Stimulated activated naive CD8-positive, alpha-beta T cell treated with anti-CD3 and anti-CD28 coated beads, Interleukin-15, amount 100 ng/mL, for 72 hours (primary cell): ENCODE results near the gene BNIP5.

Source experiments
- ATAC-seq: fragments of 150-1000 bp; cut with Tn5 transposase; 2 replicates; pipeline ENCODE4 v1.10.0; 2021; ENCODE audit warnings: mild to moderate bottlenecking, moderate library complexity
- DNase-seq, 2 donors: peaks; one replicate each; pipeline ENCODE4 v3.0.0; 2021 to 2022
- H3K27ac Mint-ChIP-seq, 2 donors: one replicate each; pipeline ENCODE4 v1.8.0; 2022; ENCODE audit warnings: mild to moderate bottlenecking in 2 of 2, mixed read lengths in 2 of 2, moderate library complexity in 2 of 2
- H3K27me3 Mint-ChIP-seq: one replicate; pipeline ENCODE4 v1.8.0; 2022; ENCODE audit warnings: mixed read lengths
- H3K4me1 Mint-ChIP-seq: one replicate; pipeline ENCODE4 v1.8.0; 2022; ENCODE audit warnings: mild to moderate bottlenecking, mixed read lengths
- H3K4me3 Mint-ChIP-seq, 2 donors: one replicate each; pipeline ENCODE4 v1.8.0; 2022; ENCODE audit warnings: mild to moderate bottlenecking in 2 of 2, mixed read lengths in 2 of 2, moderate library complexity in 1 of 2
- H3K9me3 Mint-ChIP-seq, 2 donors: one replicate each; pipeline ENCODE4 v1.8.0; 2022; ENCODE audit warnings: mixed read lengths in 2 of 2

BNIP5 gene

DNA sequence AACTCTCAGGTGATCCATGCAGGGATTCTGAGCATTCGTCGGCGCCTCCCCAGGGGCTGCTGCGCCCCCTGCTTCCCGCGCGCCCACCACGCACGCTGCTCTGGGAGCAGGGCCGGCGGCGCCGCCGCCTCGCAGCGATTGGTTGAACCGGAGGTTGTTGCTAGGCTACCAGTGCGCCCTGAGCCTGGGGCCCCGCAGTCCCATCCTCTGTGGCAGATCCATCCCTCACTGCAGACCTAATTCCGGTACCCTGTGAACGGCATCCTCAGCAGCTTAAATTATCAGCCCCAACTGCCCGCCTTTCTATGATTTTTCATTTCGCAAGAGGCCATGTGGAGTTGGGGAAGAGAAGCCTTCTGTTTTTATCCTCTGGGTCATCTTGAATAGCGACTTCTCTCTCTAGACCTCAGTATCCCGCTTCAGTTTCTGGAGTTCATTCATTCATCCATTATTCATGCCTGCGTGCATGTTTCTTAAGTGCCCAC, 51.5 kb downstream of the BNIP5 start:
- no peak overlapping the region for H3K4me3 Mint-ChIP-seq
- H3K27ac Mint-ChIP-seq: no peak overlapping the region
- peaks cover 61% of the 10 kb centered on the region for H3K27me3 Mint-ChIP-seq
- no peaks in the 10 kb centered on the region for H3K9me3 Mint-ChIP-seq
- H3K4me1 Mint-ChIP-seq: peaks cover 6% of the 10 kb centered on the region
- ATAC-seq: no peak
- no peak for DNase-seq

DNA sequence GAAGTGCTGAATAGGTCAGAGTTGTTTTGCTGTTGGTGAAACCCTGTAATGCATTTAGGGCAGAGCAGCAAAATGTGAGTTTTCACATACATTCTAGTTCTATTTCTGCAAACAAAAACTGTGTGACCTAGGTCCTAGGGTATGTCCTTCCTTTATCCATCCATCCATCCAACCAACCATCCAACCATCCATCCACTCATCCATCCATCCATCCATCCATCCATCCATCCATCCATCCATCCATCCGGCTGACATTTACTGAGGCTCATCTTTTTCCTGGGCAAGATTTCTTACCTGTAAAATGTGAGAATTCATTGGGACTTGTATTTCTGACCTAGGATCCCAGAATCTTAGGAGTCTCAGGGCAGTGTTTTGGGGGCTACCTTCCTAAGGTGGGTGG, 52.3 kb downstream of the BNIP5 start:
- DNase-seq: no peak
- no peak for ATAC-seq
- no peak overlapping the region for H3K27ac Mint-ChIP-seq
- H3K4me3 Mint-ChIP-seq: no peak overlapping the region
- peaks cover 62% of the 10 kb centered on the region for H3K27me3 Mint-ChIP-seq
- H3K9me3 Mint-ChIP-seq: no peaks in the 10 kb centered on the region
- peaks cover 6% of the 10 kb centered on the region for H3K4me1 Mint-ChIP-seq

DNA sequence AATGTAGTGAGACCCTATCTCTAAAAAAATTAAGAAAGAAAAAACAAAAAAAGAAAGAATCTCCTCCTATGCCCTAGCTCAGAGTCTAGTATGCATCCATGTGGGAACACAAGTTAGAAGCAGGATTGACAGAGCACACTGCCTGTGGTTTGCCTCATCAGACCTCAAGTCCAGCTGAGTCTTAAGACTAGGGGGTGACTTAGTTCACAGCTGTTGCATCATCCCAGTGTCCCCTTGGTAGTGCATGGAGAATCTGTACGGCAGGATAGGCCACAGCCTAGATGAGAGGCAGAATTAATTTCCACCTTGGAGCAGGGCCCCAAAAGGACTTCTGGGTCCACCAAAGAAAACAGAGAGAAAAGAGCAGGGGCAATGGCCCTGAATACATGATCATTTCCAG, 53.1 kb downstream of the BNIP5 start:
- peaks cover 6% of the 10 kb centered on the region for H3K4me1 Mint-ChIP-seq
- H3K27me3 Mint-ChIP-seq: peaks cover 68% of the 10 kb centered on the region
- no peak for DNase-seq
- ATAC-seq: no peak
- H3K27ac Mint-ChIP-seq: peak overlapping the region in 1 of 2 donors; percentile 65
- H3K4me3 Mint-ChIP-seq: no peak overlapping the region
- H3K9me3 Mint-ChIP-seq: no peaks in the 10 kb centered on the region

DNA sequence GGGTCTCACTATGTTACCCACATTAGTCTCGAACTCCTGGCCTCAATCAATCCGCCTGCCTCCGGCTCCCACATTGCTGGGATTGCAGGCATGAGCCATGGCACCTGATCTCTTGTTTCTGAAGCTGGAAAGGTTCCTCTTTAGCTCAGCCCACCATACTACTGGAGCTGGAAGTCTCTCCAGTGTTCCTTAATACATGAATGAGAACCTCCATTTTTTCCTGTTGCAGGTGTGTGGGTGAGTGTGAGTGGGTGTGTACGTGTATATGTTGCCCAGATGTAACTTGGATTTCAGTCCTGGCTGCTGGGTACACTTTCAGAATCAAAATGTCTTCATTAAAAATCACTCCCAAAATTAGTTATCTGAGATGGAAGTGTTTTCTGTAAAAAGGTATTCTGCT, 55.7 kb downstream of the BNIP5 start:
- H3K4me1 Mint-ChIP-seq: no peaks in the 10 kb centered on the region
- no peak for ATAC-seq
- no peak overlapping the region for H3K4me3 Mint-ChIP-seq
- no peak overlapping the region for H3K27ac Mint-ChIP-seq
- H3K27me3 Mint-ChIP-seq: peaks cover 66% of the 10 kb centered on the region
- no peak for DNase-seq
- no peaks in the 10 kb centered on the region for H3K9me3 Mint-ChIP-seq

DNA sequence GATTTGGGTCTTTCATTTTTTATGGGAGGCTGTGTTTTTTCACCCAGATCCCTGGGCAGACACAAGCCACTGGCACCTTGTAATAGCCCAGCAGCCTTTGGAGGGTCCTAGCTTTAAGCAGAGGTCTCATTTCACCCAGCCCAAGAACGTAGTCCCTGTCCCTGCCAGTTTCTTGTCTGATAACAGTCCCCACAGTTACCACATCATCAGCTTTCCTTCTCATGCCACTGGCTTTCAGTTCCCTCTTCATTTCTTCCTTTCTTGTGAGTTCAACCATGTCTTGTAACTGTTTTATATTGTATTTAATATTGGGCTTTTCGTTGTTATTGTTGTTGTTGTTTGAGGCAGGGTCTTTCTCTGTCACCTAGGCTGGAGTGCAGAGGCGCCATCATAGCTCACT, 56.2 kb downstream of the BNIP5 start:
- Mint-ChIP-seq H3K9me3 (no peaks in the 10 kb centered on the region), H3K27ac (no peak overlapping the region), H3K27me3 (peaks cover 60% of the 10 kb centered on the region), H3K4me3 (no peak overlapping the region), H3K4me1 (no peaks in the 10 kb centered on the region)
- no peak for DNase-seq
- no peak for ATAC-seq

DNA sequence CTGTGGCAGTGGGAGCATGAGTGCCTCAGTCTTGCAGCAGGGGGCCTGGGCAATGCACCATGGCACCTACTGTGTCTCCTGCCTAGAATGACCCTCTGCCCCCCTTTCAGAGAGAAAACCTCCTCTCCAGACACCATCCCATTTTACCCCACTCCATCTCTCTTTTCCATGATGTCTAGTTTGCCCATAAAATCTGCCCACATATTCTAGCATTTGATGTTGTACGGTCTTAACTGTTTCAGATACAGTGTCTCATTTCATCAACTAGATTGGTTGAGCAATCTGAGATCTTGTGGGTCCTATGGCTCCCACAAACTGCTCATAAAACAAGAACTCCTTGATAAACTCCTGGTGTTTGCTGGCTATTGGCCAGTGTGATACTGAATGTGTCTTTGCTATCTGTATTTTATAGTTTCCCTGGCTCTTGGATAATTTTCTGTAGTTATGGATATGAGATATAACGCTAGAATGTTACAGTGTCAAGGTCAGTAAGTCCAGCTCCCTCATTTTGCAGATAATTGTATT, 58.7 kb downstream of the BNIP5 start:
- H3K27me3 Mint-ChIP-seq: peaks cover 36% of the 10 kb centered on the region
- H3K4me3 Mint-ChIP-seq: no peak overlapping the region

DNA sequence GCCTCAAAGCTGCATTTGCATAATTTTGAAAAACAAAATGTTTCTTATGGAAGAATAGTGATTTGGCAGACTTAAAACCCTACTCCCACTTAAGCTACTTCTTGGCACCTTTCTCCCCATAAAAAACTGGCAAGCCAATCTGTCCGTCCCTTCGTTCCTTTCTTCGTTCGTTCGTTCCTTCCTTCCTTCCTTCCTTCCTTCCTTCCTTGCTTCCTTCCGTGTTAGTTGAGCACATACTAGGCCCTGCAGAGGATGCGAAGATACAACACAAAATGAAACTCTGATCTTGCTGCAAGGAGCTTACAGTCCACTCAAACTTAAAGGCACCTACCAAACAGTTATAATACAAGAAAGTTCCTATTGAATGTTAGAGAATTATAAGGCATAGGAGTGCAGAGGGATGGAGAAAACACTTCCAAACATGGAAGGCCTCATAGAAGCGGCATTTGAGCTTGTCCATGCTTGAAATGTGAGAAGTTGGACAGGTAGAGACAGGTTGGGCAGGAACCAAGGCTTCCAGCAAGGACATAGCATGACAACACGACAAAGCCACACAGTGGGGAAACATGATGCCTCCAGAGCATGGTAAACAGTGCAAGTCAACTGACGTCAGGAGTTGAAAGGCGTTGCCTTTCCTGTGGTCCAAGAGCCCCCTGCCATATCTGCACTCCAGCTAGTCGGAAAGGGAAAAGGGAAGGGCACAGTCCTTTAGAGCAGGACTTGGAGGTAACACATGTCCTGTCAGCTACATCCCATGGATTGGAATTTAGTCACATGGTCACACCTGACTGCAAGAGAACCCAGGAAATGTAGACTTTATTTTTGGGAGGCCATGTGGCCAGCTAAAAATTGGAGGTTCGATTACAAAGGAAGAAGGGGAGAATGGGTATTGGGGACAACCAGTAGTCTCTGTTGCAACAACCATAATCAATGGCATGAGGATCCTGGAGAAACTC, 59.8 kb downstream of the BNIP5 start:
- no peaks in the 10 kb centered on the region for H3K9me3 Mint-ChIP-seq
- ATAC-seq (no peak), DNase-seq (no peak)
- no peaks in the 10 kb centered on the region for H3K4me1 Mint-ChIP-seq
- no peak overlapping the region for H3K27ac Mint-ChIP-seq
- no peak overlapping the region for H3K4me3 Mint-ChIP-seq
- peaks cover 30% of the 10 kb centered on the region for H3K27me3 Mint-ChIP-seq

More for the DNA sequence above, 58.7 kb downstream of the BNIP5 start:
- ATAC-seq: no peak
- no peak overlapping the region for H3K27ac Mint-ChIP-seq
- no peaks in the 10 kb centered on the region for H3K9me3 Mint-ChIP-seq
- H3K4me1 Mint-ChIP-seq: no peaks in the 10 kb centered on the region
- DNase-seq: no peak

DNA sequence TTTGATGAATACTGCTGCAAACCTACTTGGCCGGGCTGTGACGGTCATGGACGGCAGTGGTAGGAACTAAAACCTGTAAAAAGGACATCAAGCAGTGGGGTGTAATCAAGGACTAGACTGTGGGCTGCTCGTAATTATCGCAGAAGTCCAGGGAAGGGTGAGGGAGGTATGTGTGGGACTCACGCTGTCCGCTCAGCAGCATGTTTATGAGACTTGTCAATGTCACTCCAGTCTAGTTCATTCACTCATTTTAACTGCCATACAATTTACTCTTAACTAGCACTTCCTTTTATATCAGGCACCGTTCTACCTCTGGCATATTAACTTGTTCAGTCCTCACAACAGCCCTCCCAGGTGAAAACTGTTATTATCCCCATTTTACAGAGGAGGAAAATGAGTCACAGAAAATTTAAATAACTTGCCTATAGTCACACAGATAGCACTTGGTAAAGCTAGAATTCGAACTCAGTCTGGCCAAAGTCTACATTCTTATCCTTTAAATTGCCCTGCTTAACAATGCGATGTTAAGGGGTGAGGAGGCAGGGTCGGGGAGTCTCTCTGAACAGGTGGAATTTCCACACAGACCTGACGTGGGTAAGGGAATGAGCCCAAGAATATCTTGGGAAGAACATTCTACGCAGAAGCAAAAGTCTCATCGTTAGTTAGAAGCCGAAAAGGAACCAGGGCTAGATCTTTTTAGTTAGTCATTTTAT, 62.7 kb downstream of the BNIP5 start:
- no peak overlapping the region for H3K4me3 Mint-ChIP-seq
- no peaks in the 10 kb centered on the region for H3K9me3 Mint-ChIP-seq
- peaks cover 11% of the 10 kb centered on the region for H3K27me3 Mint-ChIP-seq
- H3K27ac Mint-ChIP-seq: no peak overlapping the region
- DNase-seq (no peak), ATAC-seq (no peak)
- H3K4me1 Mint-ChIP-seq: no peaks in the 10 kb centered on the region

DNA sequence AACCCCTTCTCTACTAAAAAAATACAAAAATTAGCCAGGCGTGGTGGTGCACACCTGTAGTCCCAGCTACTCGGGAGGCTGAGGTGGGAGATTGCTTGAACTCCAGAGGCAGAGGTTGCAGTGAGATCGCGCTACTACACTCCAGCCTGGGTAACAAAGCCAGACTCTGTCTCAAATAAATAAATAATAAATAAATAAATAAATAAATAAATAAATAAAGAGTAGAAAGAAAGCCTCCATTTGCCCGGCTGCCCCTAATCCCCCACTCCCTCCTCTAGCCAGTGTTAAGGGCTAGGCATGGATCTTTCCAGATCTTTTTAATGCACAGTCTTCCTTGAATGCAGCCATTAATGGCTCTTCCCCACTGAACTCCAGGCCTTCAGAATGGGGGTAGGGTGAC, 63.6 kb downstream of the BNIP5 start:
- Mint-ChIP-seq H3K27ac (no peak overlapping the region), H3K4me1 (no peaks in the 10 kb centered on the region), H3K4me3 (no peak overlapping the region), H3K9me3 (no peaks in the 10 kb centered on the region), H3K27me3 (peaks cover 2% of the 10 kb centered on the region)
- DNase-seq: no peak
- no peak for ATAC-seq

DNA sequence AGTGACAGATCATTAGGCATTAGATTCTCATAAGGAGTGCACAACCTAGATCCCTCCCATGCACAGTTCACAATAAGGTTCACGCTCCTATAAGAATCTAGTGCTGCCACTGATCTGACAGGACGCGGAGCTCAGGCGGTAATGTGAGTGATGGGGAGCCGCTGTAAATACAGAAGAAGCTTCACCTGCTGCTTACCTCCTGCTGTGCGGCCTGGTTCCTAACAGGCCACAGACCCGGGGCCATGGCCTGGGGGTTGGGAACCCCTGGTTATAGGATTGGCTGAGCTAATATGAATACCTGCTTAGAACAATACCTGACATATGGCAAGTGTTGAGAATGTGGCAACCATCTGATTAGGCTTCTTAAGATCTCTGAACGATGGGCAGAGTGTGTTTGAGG, 64.5 kb downstream of the BNIP5 start:
- ATAC-seq: no peak
- no peaks in the 10 kb centered on the region for H3K27me3 Mint-ChIP-seq
- H3K27ac Mint-ChIP-seq: no peak overlapping the region
- DNase-seq: no peak
- no peaks in the 10 kb centered on the region for H3K9me3 Mint-ChIP-seq
- no peaks in the 10 kb centered on the region for H3K4me1 Mint-ChIP-seq
- H3K4me3 Mint-ChIP-seq: no peak overlapping the region

DNA sequence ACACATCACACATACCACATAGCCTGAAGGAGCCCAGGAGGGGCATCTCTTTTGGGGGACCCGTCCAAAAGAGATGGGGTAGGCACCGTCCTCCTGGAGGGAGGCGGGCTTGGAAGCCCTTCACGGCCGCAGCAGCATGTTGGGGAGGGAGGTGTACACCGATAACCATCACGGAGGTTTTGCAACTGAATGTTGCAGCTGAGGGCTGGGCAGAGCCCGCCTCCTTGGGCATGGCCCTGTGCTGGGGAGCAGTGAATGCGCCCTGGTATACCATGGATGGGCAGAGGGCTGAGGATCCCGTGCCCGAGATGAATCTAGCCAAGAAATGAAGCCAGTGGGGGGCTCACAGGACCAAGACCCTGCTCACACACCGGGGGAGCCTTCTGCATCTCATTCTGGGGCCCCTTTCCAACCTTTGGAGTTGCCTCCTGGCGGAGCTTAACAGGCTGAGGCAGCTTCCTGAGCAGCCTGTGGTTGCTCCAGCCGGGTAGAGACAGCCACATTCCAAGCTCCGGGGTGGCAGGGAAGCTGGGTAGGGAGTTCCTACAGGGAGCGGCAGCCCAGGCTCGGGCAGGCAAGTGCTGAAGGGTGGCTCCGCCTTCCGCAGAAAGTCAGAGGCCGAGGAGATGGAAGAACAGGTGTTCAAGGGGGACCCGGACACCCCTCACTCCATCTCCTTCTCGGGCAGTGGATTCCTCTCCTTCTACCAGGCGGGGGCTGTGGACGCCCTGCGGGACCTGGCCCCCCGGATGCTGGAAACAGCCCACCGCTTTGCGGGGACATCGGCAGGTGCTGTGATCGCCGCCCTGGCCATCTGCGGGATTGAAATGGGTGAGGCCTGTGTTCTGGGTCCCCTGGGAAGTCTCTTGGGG, 66.6 kb downstream of the BNIP5 start, which contains the start of gene PNPLA1:
TSS of gene PNPLA1 (plus strand) at position 227 of the 872 bp plus-strand sequence. CDS start at position 627, 400 bp downstream.
- ATAC-seq (no peak), DNase-seq (no peak)
- Mint-ChIP-seq H3K4me1 (no peaks in the 10 kb centered on the region), H3K27me3 (no peaks in the 10 kb centered on the region), H3K4me3 (no peak within 1 kb of the TSS), H3K27ac (no peak within 1 kb of the TSS), H3K9me3 (no peaks in the 10 kb centered on the region)

DNA sequence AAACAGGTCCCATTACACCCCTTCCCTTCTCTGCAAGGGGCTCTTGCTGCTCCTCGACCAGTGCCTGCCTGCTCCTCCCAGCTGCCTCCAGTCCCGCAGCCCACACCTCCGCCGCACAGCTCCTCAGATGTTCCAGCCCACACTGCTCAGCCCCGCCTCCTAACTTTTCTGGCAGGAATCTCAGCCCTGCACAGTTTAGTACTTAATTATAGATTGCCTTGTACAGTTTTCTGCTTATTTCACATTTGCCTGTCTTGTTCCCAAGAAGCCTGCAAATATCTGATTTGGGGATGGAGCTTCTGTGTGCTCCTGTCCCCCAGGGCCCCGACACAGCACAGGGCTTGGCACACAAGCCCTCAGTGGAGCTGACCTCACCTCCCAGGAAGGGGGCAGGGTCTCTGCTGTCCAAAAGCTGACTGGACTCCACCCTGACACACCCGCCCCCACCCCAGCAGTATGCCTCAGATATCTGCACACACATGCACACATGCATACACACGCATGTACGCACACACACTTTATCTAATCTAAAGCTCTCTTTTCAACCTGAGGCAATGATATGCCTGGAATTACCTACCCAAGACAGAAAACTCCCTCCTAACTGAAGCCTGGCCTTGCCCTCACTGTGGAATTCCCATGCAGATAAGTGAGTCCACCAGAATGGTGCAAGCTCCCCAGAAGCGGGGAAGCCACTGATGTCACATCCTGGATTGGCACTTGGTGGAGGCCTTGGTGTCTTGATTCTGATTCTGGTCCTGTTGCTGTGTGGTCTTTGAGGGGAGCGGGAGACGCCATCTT, 68.0 kb downstream of the BNIP5 start:
- Mint-ChIP-seq H3K27me3 (peaks cover 5% of the 10 kb centered on the region), H3K4me3 (no peak overlapping the region), H3K27ac (no peak overlapping the region), H3K4me1 (no peaks in the 10 kb centered on the region), H3K9me3 (no peaks in the 10 kb centered on the region)
- DNase-seq (no peak), ATAC-seq (no peak)

DNA sequence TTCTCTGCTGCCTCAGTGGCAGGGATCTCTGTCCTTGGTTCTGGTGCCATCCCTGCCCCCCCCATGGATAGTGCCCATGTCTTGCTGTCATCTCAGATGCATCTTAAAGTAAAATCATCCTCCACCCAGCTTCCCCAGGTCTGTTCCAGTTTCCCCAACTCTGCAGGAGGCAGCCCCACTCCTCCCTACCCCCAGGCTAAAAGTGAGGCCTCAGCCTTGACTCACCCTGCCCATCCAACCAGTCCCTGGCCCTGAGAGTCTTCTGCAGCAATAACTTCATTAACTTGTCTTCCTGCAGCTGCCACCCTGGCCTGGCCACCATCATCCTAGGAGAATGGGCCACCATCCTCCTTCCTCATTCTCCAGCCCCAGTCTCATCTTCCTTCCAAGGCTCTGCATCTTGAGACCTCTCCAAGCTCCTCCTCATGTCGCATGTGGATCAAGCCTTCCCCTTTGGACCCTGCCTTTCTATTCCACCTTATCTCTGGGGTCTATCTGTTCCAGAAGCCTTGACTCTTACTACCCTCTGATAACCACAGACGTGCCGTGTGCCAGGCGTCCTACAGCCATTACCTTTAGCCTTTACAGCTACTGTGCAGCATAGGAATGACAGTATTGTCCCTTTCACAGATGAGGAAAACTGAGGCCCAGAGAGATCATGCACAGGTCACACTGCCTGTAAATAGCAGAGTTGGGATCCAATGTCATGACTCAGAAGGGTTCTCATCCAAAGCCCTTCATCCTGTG, 68.8 kb downstream of the BNIP5 start:
- H3K9me3 Mint-ChIP-seq: no peaks in the 10 kb centered on the region

More for the DNA sequence above, 68.8 kb downstream of the BNIP5 start:
- Mint-ChIP-seq H3K4me1 (no peaks in the 10 kb centered on the region), H3K4me3 (no peak overlapping the region), H3K27me3 (peaks cover 8% of the 10 kb centered on the region), H3K27ac (peak overlapping the region in 1 of 2 donors; percentile 1)
- DNase-seq: no peak
- ATAC-seq: no peak
